MG63 (cell line): ENCODE measurements around the gene GNPTAB. TPM values are rescaled to one million over a fixed set of nuclear protein-coding genes. Genes with fewer than 3 reads are reported as not detected.

ENCODE experiments used
- DNase-seq: peaks from one replicate; pipeline ENCODE4 v3.0.0-alpha.2; 2020
- H3K27me3 ChIP-seq: fragments of 250-450 bp; sonication (Bioruptor Pico); 2 replicates; pipeline ENCODE4 v1.5.1; 2020; ENCODE audit warnings: mild to moderate bottlenecking, moderate library complexity
- H3K36me3 ChIP-seq: fragments of 250-450 bp; sonication (Bioruptor Pico); 2 replicates; pipeline ENCODE4 v1.5.1; 2020; ENCODE audit warnings: mild to moderate bottlenecking, moderate library complexity
- H3K4me3 ChIP-seq: fragments of 250-450 bp; sonication (Bioruptor Pico); 2 replicates; pipeline ENCODE4 v1.5.1; 2020; ENCODE audit warnings: mild to moderate bottlenecking, moderate library complexity
- H3K9me3 ChIP-seq: fragments of 250-450 bp; sonication (Bioruptor Pico); 2 replicates; pipeline ENCODE4 v1.5.1; 2020; ENCODE audit warnings: mild to moderate bottlenecking, moderate library complexity
- total RNA-seq: library from RNA; depleted of rRNA; stranded (reverse); fragments of >200 nt; shearing (Covaris generic); gene quantifications from 2 replicates; pipeline ENCODE4 v1.2.3, GENCODE V29; 2014; ENCODE audit warnings: low replicate concordance

GNPTAB gene
- total RNA-seq, 1 experiment from 2014 or later = 4.9 TPM

DNA sequence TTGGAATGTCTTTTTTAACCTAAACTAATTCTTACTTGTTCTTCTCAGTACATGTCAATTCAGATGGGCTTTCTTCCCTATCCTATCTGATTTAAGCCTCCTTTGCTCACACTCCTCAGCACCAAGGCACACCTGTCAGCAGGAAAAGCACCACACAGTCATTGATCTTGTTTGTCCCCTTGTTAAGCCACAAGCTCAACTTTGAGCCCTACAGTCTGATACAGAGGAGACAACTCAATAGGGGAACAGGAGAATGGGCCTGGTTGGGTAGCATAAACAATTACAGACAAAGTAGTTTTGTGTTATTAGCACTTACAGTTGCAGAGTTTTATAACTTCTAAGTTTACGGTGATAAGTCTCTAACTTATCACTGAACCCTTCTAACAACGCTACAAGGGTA, 62.0 kb downstream of the GNPTAB start:
- Histone ChIP-seq H3K4me3 (no peak overlapping the region), H3K27me3 (no peaks in the 10 kb centered on the region), H3K9me3 (no peaks in the 10 kb centered on the region), H3K36me3 (no peaks in the 10 kb centered on the region)
- no peak for DNase-seq

DNA sequence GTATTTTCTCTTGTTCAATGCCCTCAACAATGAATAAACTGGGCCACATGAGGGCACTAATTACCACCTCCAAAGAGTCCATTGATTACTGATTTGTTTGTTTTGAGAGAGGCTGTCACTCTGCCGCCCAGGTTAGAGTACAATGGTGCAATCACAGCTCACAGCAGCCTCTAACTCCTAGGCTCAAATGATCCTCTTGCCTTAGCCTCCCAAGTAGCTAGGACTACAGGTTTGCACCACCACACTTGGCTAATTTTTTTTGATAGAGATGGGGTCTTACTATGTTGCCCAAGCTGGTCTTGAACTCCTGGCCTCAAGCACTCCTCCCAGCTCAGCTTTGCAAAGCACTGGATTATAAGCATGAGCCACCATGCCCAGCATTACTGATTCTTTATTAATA, 63.2 kb downstream of the GNPTAB start:
- Histone ChIP-seq H3K27me3 (no peaks in the 10 kb centered on the region), H3K36me3 (no peaks in the 10 kb centered on the region), H3K9me3 (no peaks in the 10 kb centered on the region), H3K4me3 (no peak overlapping the region)
- no peak for DNase-seq

DNA sequence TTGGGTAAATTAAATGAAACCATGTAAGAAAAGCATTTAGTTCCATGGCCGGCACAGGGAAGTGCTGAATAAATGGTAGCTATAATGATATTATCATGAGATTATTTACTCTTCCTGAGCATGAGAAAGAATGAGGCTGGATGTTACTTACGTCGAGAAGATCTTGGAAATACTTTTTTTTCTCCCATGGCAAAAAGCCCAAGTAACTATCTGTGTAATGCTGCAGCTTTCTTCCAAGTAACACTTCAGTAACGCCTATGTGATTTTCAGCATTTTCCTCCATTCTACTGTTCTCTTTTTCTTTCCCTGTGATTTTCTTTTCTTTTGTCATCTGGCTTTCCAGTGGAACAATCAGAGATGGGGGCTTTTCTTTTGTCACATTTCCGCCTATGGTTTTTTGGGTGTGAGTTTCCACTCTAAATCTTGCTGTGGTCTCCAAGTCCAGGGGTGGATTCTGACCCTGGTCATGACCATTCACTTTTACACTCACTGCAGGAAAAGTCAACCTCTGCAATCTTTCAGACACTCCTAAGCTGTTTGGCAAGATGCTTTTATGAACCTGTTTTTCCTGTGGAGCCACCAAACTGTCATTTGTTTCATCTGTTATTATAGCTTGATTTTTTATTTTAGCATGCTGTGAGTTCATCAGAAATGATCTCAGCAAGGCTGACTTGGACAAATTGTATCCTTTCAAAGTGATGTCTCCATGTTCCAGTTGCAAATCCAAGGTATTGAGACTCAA, 66.5 kb downstream of the GNPTAB start:
- Histone ChIP-seq H3K36me3 (no peaks in the 10 kb centered on the region), H3K9me3 (no peaks in the 10 kb centered on the region), H3K4me3 (no peak overlapping the region), H3K27me3 (no peaks in the 10 kb centered on the region)
- no peak for DNase-seq

DNA sequence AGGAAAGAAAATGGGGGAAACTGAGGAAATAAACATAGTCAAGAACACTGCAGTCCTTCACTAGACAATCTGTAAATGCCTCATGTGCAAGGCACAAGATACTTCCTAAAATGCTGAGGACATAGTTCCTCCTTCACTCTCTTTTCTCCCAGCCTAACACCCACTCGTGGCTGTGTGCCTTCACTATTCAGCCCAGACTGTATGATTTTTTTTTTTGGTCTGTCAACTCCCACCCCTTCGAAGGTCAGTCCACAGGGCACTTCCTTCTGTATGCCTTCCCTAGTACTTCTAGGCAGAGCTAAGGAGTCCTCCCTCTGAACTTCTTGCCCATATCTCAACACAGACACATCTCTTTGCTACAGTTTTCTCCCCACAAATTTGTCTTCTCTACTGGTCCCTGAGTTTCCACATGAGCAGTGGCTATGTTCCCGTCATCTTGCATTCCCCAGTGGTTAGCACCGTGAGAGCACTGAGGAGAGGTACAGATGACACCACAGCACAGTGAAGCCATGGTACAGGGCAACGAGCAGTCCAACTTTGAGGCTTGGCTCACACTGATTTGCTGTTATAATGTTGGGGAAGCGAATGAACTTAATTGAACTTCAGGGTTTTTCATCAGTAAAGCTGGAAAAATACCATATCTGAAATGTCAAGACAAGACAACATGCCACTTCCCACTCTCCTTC, 67.4 kb downstream of the GNPTAB start:
- no peak for DNase-seq
- no peaks in the 10 kb centered on the region for H3K36me3 ChIP-seq
- no peak overlapping the region for H3K4me3 ChIP-seq
- H3K27me3 ChIP-seq = no peaks in the 10 kb centered on the region
- no peaks in the 10 kb centered on the region for H3K9me3 ChIP-seq

DNA sequence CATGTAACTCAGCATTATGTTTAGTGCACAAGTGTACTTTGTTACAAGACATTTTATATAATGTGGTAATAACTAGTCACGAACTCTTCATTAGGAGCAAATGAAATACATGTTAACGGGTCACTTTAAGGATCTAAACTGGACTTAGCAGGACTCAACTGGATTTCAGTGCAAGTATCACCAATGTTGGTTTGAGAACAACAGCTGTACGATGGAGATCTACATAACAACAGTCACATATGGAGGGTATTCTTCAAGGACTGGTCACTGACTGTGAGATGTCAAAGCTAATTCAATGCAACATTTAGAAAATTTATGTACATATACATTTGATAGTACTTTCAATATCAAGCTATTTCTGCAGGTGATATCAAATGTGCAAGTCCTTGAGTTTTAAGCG, 69.0 kb downstream of the GNPTAB start:
- DNase-seq = no peak
- Histone ChIP-seq H3K36me3 (no peaks in the 10 kb centered on the region), H3K4me3 (no peak overlapping the region), H3K27me3 (no peaks in the 10 kb centered on the region), H3K9me3 (no peaks in the 10 kb centered on the region)

DNA sequence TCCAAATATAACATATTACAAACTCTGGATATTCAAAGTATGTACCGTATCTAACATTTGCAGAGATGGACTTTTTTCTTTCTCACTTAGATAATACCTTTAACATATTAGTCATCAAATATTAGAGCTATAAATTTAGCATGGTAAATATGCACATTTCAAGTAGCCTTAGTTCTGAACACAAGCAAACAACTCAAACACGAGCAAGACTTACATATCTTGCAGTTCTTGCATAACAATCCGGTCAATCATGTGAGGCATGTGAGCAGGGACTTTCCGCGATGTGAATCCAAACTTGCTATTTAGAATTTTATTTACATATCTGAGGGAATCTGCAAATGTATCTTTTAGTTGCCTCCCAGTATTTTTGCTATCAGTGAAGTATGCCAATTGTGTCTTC, 69.4 kb downstream of the GNPTAB start:
- no peak overlapping the region for H3K4me3 ChIP-seq
- H3K9me3 ChIP-seq = no peaks in the 10 kb centered on the region
- no peak for DNase-seq
- no peaks in the 10 kb centered on the region for H3K36me3 ChIP-seq
- H3K27me3 ChIP-seq = no peaks in the 10 kb centered on the region

DNA sequence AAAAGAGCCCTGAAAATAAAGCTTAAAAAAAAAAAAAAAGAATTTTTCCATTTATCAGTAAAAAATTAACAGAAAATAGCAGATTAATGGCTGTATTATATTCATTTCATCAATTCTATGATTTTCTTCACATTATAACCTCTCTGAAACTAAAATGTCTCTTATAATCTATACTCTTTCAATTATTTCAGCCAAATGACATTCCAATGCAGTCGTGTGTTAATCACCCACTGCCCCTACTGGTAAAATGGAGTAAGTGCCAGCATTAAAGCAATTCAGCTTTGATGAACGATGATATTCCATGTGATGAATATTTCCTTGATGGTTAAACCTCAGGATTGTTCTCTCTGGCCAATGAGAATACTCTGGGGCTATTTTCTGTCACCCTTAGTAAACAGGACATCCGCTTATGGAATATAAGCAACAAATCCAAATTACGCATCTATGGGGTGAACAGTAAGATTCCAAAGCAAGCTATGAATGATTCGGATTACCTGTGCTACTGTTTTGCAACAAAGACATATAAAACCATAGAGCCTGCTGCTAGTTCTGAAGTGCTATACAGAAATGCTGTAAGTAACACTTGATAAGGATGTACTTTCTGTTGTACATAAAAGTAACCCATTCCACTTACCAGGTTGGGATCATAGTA, 71.2 kb downstream of the GNPTAB start:
- H3K27me3 ChIP-seq = no peaks in the 10 kb centered on the region
- H3K4me3 ChIP-seq = no peak overlapping the region
- no peak for DNase-seq
- H3K36me3 ChIP-seq = no peaks in the 10 kb centered on the region
- no peaks in the 10 kb centered on the region for H3K9me3 ChIP-seq

DNA sequence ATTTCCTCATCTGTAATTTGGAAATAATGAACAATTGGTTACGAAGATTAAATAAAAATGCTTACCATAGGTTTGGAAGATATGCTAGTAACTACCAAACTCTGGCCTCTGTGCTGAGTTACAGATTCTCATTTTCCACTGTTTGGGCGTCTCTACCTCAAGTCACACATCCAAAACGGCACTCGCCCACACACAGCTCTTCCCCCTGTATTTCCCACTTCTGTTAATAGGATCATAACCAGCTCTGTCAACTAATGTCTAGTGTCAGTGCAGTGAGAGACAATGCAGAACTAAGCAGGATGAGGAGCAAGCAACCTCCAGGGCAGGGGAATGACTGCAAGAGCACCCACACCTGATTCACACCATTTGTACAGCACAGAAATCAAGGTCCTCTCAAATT, 80.6 kb downstream of the GNPTAB start:
- Histone ChIP-seq H3K27me3 (no peaks in the 10 kb centered on the region), H3K9me3 (no peaks in the 10 kb centered on the region), H3K36me3 (peaks cover 3% of the 10 kb centered on the region), H3K4me3 (no peak overlapping the region)
- DNase-seq = no peak

DNA sequence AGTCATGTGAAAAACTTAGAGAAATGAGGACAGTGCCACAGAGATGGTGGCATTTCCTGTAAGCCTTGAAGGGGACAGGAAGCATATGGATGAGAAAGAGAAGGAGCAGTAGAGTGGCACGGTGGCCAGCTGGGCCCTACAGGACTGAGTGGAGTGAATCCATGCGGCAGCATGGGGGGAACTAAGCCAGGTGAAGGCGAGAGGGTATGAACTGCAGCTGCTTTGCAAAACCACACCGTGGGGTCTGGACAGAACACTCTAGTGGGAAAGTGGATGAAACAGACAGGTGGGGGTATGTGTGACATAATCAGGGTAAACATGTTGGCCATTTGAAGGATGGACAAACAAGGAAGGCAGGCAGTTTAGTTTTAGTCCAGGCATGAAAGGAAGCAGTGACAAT, 81.1 kb downstream of the GNPTAB start:
- Histone ChIP-seq H3K4me3 (no peak overlapping the region), H3K27me3 (no peaks in the 10 kb centered on the region), H3K9me3 (no peaks in the 10 kb centered on the region), H3K36me3 (peaks cover 3% of the 10 kb centered on the region)
- no peak for DNase-seq

DNA sequence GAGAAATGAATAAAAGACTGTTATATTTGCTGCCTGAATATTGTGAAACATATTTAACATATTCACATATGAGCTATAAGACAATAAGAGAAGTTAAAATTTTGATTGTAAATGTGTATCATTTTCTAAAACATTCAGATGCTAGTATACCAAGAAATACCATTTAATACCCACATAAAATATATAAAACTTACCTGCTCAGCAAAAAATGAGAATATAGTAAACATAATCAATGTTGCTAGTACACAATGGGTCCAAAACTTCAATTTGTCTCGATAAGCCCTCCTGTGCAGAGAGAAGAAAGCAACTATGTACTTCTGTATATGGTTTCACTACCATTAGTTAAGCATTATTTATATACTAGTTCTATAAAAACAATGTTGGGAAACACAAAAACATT, 81.9 kb downstream of the GNPTAB start:
- peaks cover 3% of the 10 kb centered on the region for H3K36me3 ChIP-seq
- H3K27me3 ChIP-seq = no peaks in the 10 kb centered on the region
- no peak for DNase-seq
- H3K4me3 ChIP-seq = no peak overlapping the region
- no peaks in the 10 kb centered on the region for H3K9me3 ChIP-seq

DNA sequence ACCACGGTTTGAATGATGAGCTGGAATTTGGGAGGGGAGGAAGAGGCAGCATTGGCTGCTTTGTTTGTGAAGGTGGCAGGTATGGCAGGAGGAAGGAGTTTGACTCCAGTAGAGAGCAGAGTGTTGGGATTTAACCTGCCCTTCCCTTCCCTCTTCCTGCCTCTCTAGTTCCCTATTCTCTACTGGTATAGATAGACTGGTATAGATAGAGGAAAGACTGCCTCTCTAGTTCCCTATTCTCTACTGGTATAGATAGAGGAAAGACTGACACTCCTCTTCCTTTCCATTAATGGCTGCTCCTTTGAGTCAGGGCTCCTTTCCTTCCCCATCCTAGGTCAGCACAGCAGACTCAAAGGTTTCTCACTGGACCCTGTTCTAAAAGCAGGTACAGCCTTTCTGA, 83.1 kb downstream of the GNPTAB start:
- Histone ChIP-seq H3K36me3 (peaks cover 3% of the 10 kb centered on the region), H3K27me3 (no peaks in the 10 kb centered on the region), H3K4me3 (no peak overlapping the region), H3K9me3 (no peaks in the 10 kb centered on the region)
- no peak for DNase-seq

DNA sequence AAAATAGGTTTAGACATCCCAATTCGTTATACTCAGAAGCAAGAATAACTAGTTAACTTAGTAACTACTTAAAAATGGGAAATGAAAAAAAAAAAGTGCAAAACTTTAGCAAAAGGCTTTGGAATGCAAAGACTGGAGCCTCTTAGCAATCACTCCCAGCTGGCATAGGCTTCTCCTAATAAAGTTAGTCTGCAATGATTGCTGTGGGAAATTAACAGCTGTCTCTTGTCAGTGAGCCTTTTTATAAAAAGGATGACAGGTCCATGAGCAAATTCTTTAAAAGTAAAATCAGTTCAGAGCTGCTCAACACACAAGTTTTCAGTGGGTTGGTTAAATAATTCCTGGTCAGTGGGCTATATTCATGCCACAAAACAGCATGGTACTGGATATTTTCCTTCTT, 84.1 kb downstream of the GNPTAB start:
- Histone ChIP-seq H3K9me3 (no peaks in the 10 kb centered on the region), H3K4me3 (no peak overlapping the region), H3K36me3 (peaks cover 3% of the 10 kb centered on the region), H3K27me3 (no peaks in the 10 kb centered on the region)
- DNase-seq = no peak

DNA sequence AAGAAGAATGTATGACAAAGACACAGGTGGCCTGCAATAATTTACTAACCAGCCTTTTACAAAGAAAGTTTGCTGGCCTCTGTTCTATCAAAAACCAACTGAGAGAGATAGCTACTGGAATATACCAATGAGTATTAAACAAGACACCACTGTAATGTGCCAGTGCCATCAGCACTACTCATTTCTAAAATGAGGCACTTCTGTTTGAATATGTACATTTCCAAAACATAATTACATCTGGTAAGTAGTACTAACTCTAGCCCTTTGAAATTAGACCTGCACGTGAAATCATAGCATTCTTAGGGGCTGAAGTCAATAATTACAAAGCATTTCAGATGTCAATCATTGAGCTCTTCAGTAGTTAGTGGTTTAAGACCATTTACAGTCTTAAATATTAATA, 84.6 kb downstream of the GNPTAB start:
- H3K9me3 ChIP-seq = no peaks in the 10 kb centered on the region
- peaks cover 3% of the 10 kb centered on the region for H3K36me3 ChIP-seq
- no peaks in the 10 kb centered on the region for H3K27me3 ChIP-seq
- H3K4me3 ChIP-seq = no peak overlapping the region
- DNase-seq = no peak

DNA sequence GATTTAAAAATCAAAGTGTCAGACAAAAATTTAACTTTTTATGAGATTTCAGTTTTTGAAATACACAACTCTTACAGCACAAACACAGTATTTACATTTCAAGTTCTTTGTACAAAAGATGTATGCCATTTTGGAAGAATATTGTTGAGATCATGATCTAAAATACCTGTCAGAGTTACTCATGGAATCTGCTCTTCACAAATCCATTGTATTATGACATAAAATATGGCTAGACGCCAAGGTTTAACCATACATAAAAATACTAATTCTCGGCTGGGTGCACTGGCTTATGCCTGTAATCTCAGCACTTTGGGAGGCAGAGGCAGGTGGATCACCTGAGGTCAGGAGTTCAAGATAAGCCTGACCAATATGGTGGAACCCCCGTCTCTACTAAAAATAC, 85.3 kb downstream of the GNPTAB start:
- Histone ChIP-seq H3K36me3 (peaks cover 3% of the 10 kb centered on the region), H3K27me3 (no peaks in the 10 kb centered on the region), H3K9me3 (no peaks in the 10 kb centered on the region), H3K4me3 (no peak overlapping the region)
- no peak for DNase-seq

DNA sequence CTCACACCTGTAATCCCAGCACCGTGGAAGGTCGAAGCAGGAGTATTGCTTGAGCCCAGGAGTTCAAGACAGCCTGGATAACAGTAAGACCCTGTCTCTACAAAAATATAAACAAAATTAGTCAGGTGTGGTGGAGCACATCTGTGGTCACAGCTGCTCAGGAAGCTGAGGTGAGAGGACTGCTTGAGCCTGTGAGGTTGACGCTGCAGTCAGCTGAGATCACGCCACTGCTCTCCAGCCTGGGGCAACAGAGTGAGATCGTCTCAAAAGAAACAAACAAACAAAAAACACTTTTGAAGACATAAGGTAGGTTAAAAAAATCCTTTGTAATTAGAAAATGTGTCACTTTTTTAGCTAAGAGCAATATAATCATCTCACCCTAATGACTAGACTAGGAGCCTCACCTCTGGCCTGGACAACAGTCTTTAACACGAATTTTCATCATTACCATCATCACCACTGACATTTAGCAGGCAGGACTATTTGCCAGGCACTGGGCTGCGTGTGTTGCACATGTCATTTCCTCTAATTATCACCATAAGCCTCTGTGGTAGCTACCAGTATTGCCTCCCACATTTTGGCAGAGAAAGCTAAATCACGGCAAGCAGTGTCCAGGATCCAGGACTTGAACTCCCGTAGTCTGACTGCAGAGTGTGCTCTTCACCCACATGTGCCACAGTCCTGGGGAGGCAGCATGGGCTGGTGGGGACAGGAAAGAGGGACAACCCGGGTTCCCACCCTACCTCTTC, 86.9 kb downstream of the GNPTAB start:
- H3K9me3 ChIP-seq = no peaks in the 10 kb centered on the region
- no peaks in the 10 kb centered on the region for H3K27me3 ChIP-seq
- no peak overlapping the region for H3K4me3 ChIP-seq
- no peak for DNase-seq
- peaks cover 3% of the 10 kb centered on the region for H3K36me3 ChIP-seq

DNA sequence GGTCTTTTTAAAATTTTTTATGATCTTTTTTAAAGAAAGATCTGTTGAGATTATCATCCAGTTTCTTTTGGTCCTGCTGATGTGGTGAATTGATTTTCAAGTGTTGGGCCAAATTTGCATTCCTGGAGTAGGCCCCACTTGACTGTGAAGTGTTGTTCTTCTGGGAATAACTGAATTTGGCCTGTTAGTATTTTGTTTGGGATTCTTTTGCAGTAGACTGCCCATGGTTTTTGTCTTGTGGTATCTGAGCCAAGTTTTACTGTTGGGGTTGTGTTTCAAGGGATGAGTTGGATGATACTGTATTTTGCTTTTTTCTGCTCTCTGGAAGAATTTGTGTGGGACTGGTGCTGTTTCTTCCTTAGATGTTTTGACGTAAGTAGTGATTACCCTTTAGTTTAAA, 87.5 kb downstream of the GNPTAB start:
- Histone ChIP-seq H3K27me3 (no peaks in the 10 kb centered on the region), H3K36me3 (peaks cover 3% of the 10 kb centered on the region), H3K4me3 (no peak overlapping the region), H3K9me3 (no peaks in the 10 kb centered on the region)
- DNase-seq = no peak

DNA sequence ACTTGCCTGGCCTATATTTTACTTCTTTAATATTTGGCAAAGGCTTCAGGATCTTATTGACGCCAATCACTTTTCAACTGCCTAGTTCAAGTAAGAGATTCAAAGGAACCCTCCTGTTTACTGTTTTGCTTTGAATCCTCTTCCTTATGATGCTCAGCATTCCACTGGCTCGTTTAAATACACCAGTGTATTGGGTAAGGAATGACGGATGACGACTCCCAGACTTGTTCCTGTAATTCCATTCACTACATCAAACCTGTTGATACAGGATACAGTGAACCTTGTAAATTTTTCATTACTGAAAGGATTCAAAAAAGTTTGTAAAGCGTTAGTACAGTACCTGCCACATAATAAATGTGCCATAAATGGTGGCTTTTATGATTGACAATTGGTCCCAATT, 89.8 kb downstream of the GNPTAB start:
- no peak for DNase-seq
- Histone ChIP-seq H3K36me3 (no peaks in the 10 kb centered on the region; the same call in 1 of the 2 replicates), H3K4me3 (no peak overlapping the region), H3K27me3 (no peaks in the 10 kb centered on the region), H3K9me3 (no peaks in the 10 kb centered on the region)
